HG03571 (cell line): Measurements from ENCODE around the gene TSHZ2.
"Not testable (repeated sequence)": the region's sequence is repeated elsewhere in the genome, so short reads cannot be mapped to it uniquely, and the experiment has no call there.

Experiments
- ATAC-seq: cut with Tn5 transposase; IDR thresholded peaks from one replicate; pipeline ENCODE4 v1.9.1; 2021; ENCODE audit not compliant: unreplicated experiment

The TSHZ2 gene

GRCh38 chr20:53399592-53400335 is 427.6 kb downstream of the TSHZ2 start:
- no peak for ATAC-seq

GRCh38 chr20:53402233-53403005 is 430.3 kb downstream of the TSHZ2 start:
- no peak for ATAC-seq

GRCh38 chr20:53403029-53403428 is 430.9 kb downstream of the TSHZ2 start:
- ATAC-seq = no peak

- no peak for ATAC-seq
Observed at GRCh38 chr20:53405139-53405538, 433.0 kb downstream of the TSHZ2 start.

GRCh38 chr20:53406580-53406979 is 434.4 kb downstream of the TSHZ2 start:
- ATAC-seq = no peak

- ATAC-seq = no peak
Observed at GRCh38 chr20:53408691-53409446, 436.7 kb downstream of the TSHZ2 start.

- ATAC-seq = no peak
Observed at GRCh38 chr20:53409447-53409717, 437.2 kb downstream of the TSHZ2 start.

- ATAC-seq = no peak
Observed at GRCh38 chr20:53411129-53411528, 439.0 kb downstream of the TSHZ2 start.

- ATAC-seq = no peak
Observed at GRCh38 chr20:53411891-53412290, 439.7 kb downstream of the TSHZ2 start.

GRCh38 chr20:53412577-53413185 is 440.5 kb downstream of the TSHZ2 start:
- no peak for ATAC-seq

- ATAC-seq = peak; percentile 78
Observed at GRCh38 chr20:53413186-53413631, 441.1 kb downstream of the TSHZ2 start.

GRCh38 chr20:53413845-53414244 is 441.7 kb downstream of the TSHZ2 start:
- ATAC-seq = not testable (repeated sequence)

- ATAC-seq = no peak
Observed at GRCh38 chr20:53419693-53420460, 447.7 kb downstream of the TSHZ2 start.

GRCh38 chr20:53421343-53421742 is 449.2 kb downstream of the TSHZ2 start:
- no peak for ATAC-seq

GRCh38 chr20:53422039-53422438 is 449.9 kb downstream of the TSHZ2 start:
- no peak for ATAC-seq

GRCh38 chr20:53423587-53424146 is 451.5 kb downstream of the TSHZ2 start:
- ATAC-seq = no peak

- ATAC-seq = no peak
Observed at GRCh38 chr20:53425481-53425880, 453.3 kb downstream of the TSHZ2 start.

- ATAC-seq = no peak
Observed at GRCh38 chr20:53425941-53426340, 453.8 kb downstream of the TSHZ2 start.

GRCh38 chr20:53426766-53427312 is 454.7 kb downstream of the TSHZ2 start:
- no peak for ATAC-seq

GRCh38 chr20:53427951-53428350 is 455.8 kb downstream of the TSHZ2 start:
- no peak for ATAC-seq
